ENCODE data around the gene DNAJB11.

The DNAJB11 gene

GRCh38 chr3:186598108-186598784 is 27.7 kb downstream of the DNAJB11 start:
- Histone ChIP-seq H3K4me1 (ENCODE audit: control insufficient read depth, insufficient read depth, low read length) (peaks cover 4% of the 10 kb centered on the region), H3K36me3 (ENCODE audit: control insufficient read depth, insufficient read depth, low read length) (no peaks in the 10 kb centered on the region), H3K9me3 (ENCODE audit: control insufficient read depth, insufficient read depth, low read length) (no peaks in the 10 kb centered on the region), H3K27ac (ENCODE audit: low read depth, low read length) (no peak overlapping the region), H3K27me3 (ENCODE audit: control insufficient read depth, insufficient read depth, low read length) (no peaks in the 10 kb centered on the region), H3K9ac (ENCODE audit: low read depth, low read length) (no peak overlapping the region), H3K4me3 (ENCODE audit: low read depth, low read length) (no peak overlapping the region)

DNA sequence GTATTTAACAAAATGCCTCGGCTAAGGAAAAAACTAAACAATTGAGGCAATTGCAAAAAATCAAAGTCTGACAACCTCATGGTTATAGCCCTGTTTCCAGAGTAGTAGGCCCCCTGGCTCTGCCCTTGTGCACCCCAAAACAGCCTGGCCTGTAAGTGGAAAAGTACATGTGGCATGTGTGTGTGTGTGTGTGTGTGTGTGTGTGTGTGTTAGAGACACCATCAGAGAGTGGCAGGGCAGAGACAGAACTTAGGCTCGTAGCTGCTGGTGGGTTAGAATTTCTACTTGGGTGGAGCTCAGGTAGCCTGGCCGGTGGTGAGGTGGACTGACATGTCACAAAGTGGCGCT is 28.2 kb downstream of the DNAJB11 start:
- Histone ChIP-seq H3K4me3 (ENCODE audit: low read depth, low read length) (no peak overlapping the region), H3K9ac (ENCODE audit: low read depth, low read length) (no peak overlapping the region)

GRCh38 chr3:186599142-186599784 is 28.7 kb downstream of the DNAJB11 start:
- H3K36me3 ChIP-seq (ENCODE audit: control insufficient read depth, insufficient read depth, low read length), result no peaks in the 10 kb centered on the region
- no peak overlapping the region for H3K9ac ChIP-seq (ENCODE audit: low read depth, low read length)
- H3K27ac ChIP-seq (ENCODE audit: low read depth, low read length), result no peak overlapping the region
- no peak overlapping the region for H3K4me3 ChIP-seq (ENCODE audit: low read depth, low read length)
- H3K9me3 ChIP-seq (ENCODE audit: control insufficient read depth, insufficient read depth, low read length), result no peaks in the 10 kb centered on the region
- no peaks in the 10 kb centered on the region for H3K27me3 ChIP-seq (ENCODE audit: control insufficient read depth, insufficient read depth, low read length)
- peaks cover 4% of the 10 kb centered on the region for H3K4me1 ChIP-seq (ENCODE audit: control insufficient read depth, insufficient read depth, low read length)

More for the DNA sequence above, 28.2 kb downstream of the DNAJB11 start:
- no peak overlapping the region for H3K27ac ChIP-seq (ENCODE audit: low read depth, low read length)
- H3K27me3 ChIP-seq (ENCODE audit: control insufficient read depth, insufficient read depth, low read length), result no peaks in the 10 kb centered on the region
- no peaks in the 10 kb centered on the region for H3K36me3 ChIP-seq (ENCODE audit: control insufficient read depth, insufficient read depth, low read length)
- H3K4me1 ChIP-seq (ENCODE audit: control insufficient read depth, insufficient read depth, low read length), result peaks cover 4% of the 10 kb centered on the region
- H3K9me3 ChIP-seq (ENCODE audit: control insufficient read depth, insufficient read depth, low read length), result no peaks in the 10 kb centered on the region

- Histone ChIP-seq H3K4me1 (ENCODE audit: control insufficient read depth, insufficient read depth, low read length) (peaks cover 4% of the 10 kb centered on the region), H3K27me3 (ENCODE audit: control insufficient read depth, insufficient read depth, low read length) (no peaks in the 10 kb centered on the region), H3K9me3 (ENCODE audit: control insufficient read depth, insufficient read depth, low read length) (no peaks in the 10 kb centered on the region), H3K4me3 (ENCODE audit: low read depth, low read length) (no peak overlapping the region), H3K9ac (ENCODE audit: low read depth, low read length) (no peak overlapping the region), H3K36me3 (ENCODE audit: control insufficient read depth, insufficient read depth, low read length) (no peaks in the 10 kb centered on the region), H3K27ac (ENCODE audit: low read depth, low read length) (no peak overlapping the region)
Measured at GRCh38 chr3:186599785-186600166, 29.3 kb downstream of the DNAJB11 start.

GRCh38 chr3:186600896-186601295 is 30.4 kb downstream of the DNAJB11 start:
- H3K4me1 ChIP-seq (ENCODE audit: control insufficient read depth, insufficient read depth, low read length), result peaks cover 4% of the 10 kb centered on the region
- H3K9ac ChIP-seq (ENCODE audit: low read depth, low read length), result no peak overlapping the region
- H3K36me3 ChIP-seq (ENCODE audit: control insufficient read depth, insufficient read depth, low read length), result no peaks in the 10 kb centered on the region
- no peaks in the 10 kb centered on the region for H3K9me3 ChIP-seq (ENCODE audit: control insufficient read depth, insufficient read depth, low read length)
- H3K4me3 ChIP-seq (ENCODE audit: low read depth, low read length), result no peak overlapping the region
- H3K27ac ChIP-seq (ENCODE audit: low read depth, low read length), result no peak overlapping the region
- H3K27me3 ChIP-seq (ENCODE audit: control insufficient read depth, insufficient read depth, low read length), result no peaks in the 10 kb centered on the region

DNA sequence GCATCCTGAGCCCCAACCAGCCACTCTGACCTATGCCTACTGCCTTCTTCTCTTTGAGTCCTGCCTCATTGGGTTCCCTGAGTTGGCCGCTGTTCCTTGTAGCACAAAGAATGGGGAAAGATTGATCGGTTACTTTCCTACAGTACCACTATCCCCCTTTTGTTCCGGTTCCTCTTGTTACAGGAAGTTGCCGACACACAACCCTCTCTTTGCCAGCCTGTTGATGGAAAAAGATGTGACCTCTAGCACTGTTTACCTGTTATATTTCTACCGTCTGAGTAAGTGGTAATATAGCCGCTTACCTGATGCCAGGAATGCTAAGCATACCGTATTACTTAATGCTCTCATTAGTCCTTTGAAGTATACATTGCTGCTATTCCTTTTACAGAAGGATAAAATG is 32.6 kb downstream of the DNAJB11 start:
- H3K27ac ChIP-seq (ENCODE audit: low read depth, low read length), result no peak overlapping the region
- no peaks in the 10 kb centered on the region for H3K4me1 ChIP-seq (ENCODE audit: control insufficient read depth, insufficient read depth, low read length)
- no peak overlapping the region for H3K9ac ChIP-seq (ENCODE audit: low read depth, low read length)
- H3K4me3 ChIP-seq (ENCODE audit: low read depth, low read length), result no peak overlapping the region
- no peaks in the 10 kb centered on the region for H3K9me3 ChIP-seq (ENCODE audit: control insufficient read depth, insufficient read depth, low read length)
- H3K36me3 ChIP-seq (ENCODE audit: control insufficient read depth, insufficient read depth, low read length), result no peaks in the 10 kb centered on the region
- H3K27me3 ChIP-seq (ENCODE audit: control insufficient read depth, insufficient read depth, low read length), result no peaks in the 10 kb centered on the region

- Histone ChIP-seq H3K4me3 (ENCODE audit: low read depth, low read length) (no peak overlapping the region), H3K4me1 (ENCODE audit: control insufficient read depth, insufficient read depth, low read length) (no peaks in the 10 kb centered on the region), H3K36me3 (ENCODE audit: control insufficient read depth, insufficient read depth, low read length) (no peaks in the 10 kb centered on the region), H3K9ac (ENCODE audit: low read depth, low read length) (no peak overlapping the region), H3K9me3 (ENCODE audit: control insufficient read depth, insufficient read depth, low read length) (no peaks in the 10 kb centered on the region), H3K27ac (ENCODE audit: low read depth, low read length) (no peak overlapping the region), H3K27me3 (ENCODE audit: control insufficient read depth, insufficient read depth, low read length) (no peaks in the 10 kb centered on the region)
Measured at GRCh38 chr3:186605078-186605477, 34.6 kb downstream of the DNAJB11 start.

GRCh38 chr3:186605561-186606545 is 35.3 kb downstream of the DNAJB11 start:
- no peak overlapping the region for H3K9ac ChIP-seq (ENCODE audit: low read depth, low read length)
- no peak overlapping the region for H3K27ac ChIP-seq (ENCODE audit: low read depth, low read length)
- no peaks in the 10 kb centered on the region for H3K36me3 ChIP-seq (ENCODE audit: control insufficient read depth, insufficient read depth, low read length)
- H3K27me3 ChIP-seq (ENCODE audit: control insufficient read depth, insufficient read depth, low read length), result no peaks in the 10 kb centered on the region
- no peak overlapping the region for H3K4me3 ChIP-seq (ENCODE audit: low read depth, low read length)
- no peaks in the 10 kb centered on the region for H3K4me1 ChIP-seq (ENCODE audit: control insufficient read depth, insufficient read depth, low read length)
- H3K9me3 ChIP-seq (ENCODE audit: control insufficient read depth, insufficient read depth, low read length), result no peaks in the 10 kb centered on the region

- Histone ChIP-seq H3K4me3 (ENCODE audit: low read depth, low read length) (no peak overlapping the region), H3K27ac (ENCODE audit: low read depth, low read length) (no peak overlapping the region), H3K27me3 (ENCODE audit: control insufficient read depth, insufficient read depth, low read length) (no peaks in the 10 kb centered on the region), H3K9ac (ENCODE audit: low read depth, low read length) (no peak overlapping the region), H3K4me1 (ENCODE audit: control insufficient read depth, insufficient read depth, low read length) (no peaks in the 10 kb centered on the region), H3K36me3 (ENCODE audit: control insufficient read depth, insufficient read depth, low read length) (no peaks in the 10 kb centered on the region), H3K9me3 (ENCODE audit: control insufficient read depth, insufficient read depth, low read length) (no peaks in the 10 kb centered on the region)
Measured at GRCh38 chr3:186608624-186609215, 38.2 kb downstream of the DNAJB11 start.

GRCh38 chr3:186609247-186609868 is 38.8 kb downstream of the DNAJB11 start:
- Histone ChIP-seq H3K4me1 (ENCODE audit: control insufficient read depth, insufficient read depth, low read length) (no peaks in the 10 kb centered on the region), H3K27me3 (ENCODE audit: control insufficient read depth, insufficient read depth, low read length) (no peaks in the 10 kb centered on the region)

More at GRCh38 chr3:186609247-186609868, 38.8 kb downstream of the DNAJB11 start:
- Histone ChIP-seq H3K36me3 (ENCODE audit: control insufficient read depth, insufficient read depth, low read length) (no peaks in the 10 kb centered on the region), H3K9me3 (ENCODE audit: control insufficient read depth, insufficient read depth, low read length) (no peaks in the 10 kb centered on the region), H3K27ac (ENCODE audit: low read depth, low read length) (no peak overlapping the region), H3K4me3 (ENCODE audit: low read depth, low read length) (no peak overlapping the region), H3K9ac (ENCODE audit: low read depth, low read length) (no peak overlapping the region)
